HG03039 (cell line): ENCODE results near the gene PPARA.
A peak's percentile ranks its signal among the peaks of the same experiment; 100 is the strongest.
"Not testable (repeated sequence)": the region's sequence is repeated elsewhere in the genome, so short reads cannot be mapped to it uniquely, and the experiment has no call there.

Experiments used
- ATAC-seq: cut with Tn5 transposase; IDR thresholded peaks from one replicate; pipeline ENCODE4 v1.9.1; 2021; ENCODE audit warnings: mild to moderate bottlenecking, moderate library complexity; ENCODE audit not compliant: unreplicated experiment

The PPARA gene

DNA sequence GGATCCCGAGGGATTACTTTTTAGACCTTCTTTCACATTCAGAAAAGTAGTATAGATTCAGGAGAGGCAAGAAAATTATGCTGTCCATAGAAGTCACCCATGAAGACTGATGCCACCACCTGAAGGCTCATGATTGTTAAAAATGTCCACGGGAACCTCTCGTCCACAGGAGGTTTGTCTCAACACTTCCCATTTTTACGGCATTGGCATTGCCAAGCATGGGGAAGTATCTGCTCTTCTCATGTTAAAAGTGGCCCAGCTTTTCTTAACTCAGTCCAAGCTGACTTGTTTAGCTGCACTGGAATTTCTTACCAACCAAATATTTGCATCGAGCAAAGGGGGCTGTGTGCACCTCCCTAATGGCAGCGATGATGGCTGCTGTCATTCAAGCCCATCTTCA, 90.2 kb downstream of the PPARA start:
- ATAC-seq = no peak

GRCh38 chr22:46240907-46241306, 90.6 kb downstream of the PPARA start:
- no peak for ATAC-seq

DNA sequence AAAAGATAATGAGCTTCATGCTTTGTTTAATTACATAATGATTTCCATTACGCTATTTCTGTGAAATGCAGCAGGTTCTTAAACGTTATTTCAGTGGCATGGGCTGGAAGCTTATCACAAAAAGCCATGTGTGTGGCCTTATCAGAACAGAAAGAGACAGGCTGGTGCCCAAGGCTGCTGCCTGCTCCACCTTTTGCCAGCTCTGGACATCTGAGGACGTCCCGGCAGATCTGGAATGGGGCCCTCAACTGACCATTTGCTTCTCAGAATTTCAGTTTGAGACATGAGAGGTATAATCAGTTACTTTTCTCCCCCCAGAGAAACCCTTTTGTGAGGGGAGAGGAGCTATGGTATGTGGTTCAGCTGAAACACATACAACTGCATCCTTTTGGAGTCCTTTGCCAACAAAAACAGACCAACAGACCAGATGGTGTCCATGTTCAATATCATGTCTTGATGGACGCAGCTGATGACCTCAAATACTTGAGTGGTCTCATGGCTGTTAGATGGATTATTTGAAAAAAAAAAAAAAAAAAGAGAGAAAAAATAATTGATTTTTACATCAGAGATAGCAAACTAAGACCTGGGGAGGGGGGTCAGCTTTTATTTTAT, 91.2 kb downstream of the PPARA start:
- no peak for ATAC-seq

- no peak for ATAC-seq
Measured at GRCh38 chr22:46242076-46242475, 91.8 kb downstream of the PPARA start.

DNA sequence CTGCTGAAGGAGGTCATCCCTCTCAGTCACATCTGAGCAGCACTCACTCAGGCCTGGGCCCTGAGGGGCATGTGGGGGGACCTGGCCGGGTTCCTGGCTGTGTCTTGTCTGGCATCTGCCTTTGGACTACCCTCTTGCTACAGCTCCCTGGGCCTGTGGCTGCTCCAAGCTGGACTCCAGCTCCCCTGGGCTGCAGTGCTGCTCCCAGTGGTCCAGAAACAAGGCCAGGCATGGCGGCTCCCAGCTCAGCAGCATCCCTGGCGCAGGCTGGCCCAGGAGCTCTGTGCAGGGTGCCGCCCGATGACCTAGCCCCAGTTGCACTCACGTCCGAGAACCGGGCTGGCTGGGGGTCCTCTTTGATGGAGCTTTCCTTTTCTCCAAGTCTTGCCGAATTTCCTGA, 94.4 kb downstream of the PPARA start:
- no peak for ATAC-seq

- no peak for ATAC-seq
Measured at GRCh38 chr22:46245511-46245910, 95.2 kb downstream of the PPARA start.

DNA sequence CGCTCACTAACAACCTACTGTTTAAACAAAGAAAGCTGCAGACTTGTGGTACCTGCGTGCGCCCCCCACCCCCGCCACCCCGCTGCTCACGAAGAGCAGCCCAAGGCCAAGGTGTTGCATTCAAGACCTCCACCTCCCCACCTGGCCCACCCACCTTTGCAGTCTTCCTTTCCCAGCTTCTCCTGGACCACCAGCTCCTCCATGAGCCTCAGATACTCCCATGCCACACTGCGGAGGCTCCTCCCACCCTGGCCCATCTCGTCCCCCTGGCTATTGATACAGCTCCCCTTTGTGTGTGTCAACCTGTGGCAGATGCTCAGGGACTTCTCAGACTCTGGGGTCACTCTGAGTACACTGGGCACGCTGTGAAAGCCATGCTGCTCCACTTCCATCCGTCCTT, 95.9 kb downstream of the PPARA start:
- no peak for ATAC-seq

- ATAC-seq = no peak
Measured at GRCh38 chr22:46247443-46247975, 97.2 kb downstream of the PPARA start.

DNA sequence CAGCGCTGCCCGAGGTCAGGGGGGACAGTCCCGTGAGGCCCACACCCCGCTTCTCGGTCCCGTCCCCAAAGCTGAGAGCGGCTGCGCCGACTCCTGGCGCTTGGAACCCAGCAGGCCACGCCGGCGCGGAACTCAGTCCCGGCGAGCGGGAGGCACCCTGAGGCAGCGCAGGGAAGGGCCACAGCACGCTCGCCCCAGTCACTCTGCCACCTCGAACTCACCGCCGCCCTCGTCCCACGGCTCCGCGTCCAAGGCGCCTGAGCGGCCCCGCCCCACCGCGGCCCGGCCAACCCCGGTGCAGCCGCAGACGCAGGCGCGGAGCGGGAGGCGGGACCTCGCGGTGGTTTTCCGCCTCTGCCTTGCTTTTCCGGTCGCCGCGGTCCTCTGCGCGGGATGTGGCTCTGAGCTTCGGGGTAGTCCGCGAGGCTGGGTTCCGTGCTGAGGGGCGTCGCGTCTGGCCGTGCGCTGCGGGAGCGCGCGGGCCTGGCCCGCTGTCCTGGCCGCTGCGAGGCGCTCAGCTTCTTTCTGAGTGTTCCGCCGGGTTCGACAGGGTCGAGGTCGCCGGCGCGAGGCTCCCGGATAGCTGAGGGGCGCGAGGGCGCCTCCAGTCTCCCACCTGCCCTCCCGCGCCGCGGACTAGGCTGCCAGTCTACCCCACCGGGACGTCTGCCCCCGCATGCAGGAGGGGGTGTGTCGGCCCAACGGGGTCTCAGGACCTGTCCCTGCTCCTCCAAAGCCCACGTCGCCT, 99.9 kb downstream of the PPARA start, which contains the start of gene CDPF1:
CDPF1 (minus strand) TSS at position 259 of the 748 bp plus-strand sequence. CDS start 2,009 bp downstream, outside the sequence.
- ATAC-seq = peak; percentile 74

- no peak for ATAC-seq
Measured at GRCh38 chr22:46250783-46251125, 100.4 kb downstream of the PPARA start.

- no peak for ATAC-seq
Measured at GRCh38 chr22:46251266-46251665, 100.9 kb downstream of the PPARA start.

DNA sequence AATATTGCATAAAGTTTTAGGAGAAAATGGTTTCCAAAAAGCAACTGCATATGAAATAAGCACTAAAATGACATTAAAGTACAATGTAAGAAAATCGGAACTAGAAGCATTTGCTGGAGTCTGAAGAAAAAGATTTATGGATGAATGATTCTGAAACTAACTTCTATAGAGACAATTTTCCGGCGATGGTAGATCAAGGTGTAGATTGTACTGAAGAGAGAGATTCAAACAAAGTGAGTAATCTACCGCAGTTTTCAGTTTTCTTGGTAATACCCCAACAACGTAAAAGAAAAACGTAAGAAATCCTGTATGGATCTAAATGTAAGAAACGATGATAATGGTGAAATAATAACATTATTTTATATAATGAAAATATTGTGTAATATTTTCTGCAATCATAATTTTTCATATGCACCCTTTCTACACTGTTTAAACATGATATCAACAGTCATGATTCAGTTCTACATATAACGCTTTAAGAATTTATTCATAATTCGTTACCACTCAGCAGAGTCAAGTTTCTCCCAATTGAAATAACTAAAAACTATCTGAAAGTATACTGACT, 101.6 kb downstream of the PPARA start:
- no peak for ATAC-seq

DNA sequence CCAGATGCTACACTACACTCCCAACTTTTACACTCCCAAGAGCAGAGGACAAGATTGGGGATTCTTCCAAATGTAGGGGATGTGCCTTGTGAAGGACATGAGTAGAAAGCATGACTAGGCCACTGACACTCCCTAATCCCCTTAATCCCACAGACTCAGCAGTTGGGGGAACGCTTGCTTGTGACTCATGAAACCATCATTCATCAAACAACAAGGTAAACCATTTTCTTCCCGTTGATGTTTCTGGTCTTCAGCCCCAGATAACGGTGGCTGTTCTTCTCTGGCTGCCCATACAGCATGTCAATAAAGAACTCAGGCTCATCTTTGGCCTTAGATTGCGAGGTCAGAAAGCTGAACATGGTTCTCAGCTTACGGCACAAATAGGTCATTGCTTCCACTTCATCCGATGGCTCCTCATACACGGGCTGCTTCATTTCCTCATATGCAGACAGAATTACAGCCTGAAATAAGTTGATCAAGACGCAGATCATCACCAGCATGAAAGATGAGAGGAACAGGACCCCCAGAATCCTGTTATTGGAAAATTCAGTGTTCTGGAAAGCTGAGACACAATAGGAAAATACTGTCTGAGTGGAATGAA, 106.1 kb downstream of the PPARA start:
- no peak for ATAC-seq

DNA sequence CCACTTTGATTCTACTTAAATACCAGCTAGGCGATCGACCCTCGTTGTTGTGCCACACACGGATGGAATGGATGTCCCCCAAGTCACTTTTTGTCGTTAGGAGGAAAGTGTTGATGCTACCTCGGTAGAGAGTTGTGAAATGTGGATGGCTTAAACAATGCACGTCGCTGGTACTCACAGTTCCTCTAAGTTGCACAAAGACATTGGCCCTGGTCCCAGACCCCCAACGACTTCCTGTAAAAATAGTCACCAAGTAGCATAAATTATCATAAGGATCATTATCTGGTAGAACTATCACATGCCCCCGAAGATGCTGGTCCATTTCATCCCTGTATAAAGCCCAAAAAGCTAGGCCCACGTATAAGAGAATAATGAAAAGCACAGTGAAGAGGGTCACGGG, 109.0 kb downstream of the PPARA start:
- ATAC-seq = no peak

DNA sequence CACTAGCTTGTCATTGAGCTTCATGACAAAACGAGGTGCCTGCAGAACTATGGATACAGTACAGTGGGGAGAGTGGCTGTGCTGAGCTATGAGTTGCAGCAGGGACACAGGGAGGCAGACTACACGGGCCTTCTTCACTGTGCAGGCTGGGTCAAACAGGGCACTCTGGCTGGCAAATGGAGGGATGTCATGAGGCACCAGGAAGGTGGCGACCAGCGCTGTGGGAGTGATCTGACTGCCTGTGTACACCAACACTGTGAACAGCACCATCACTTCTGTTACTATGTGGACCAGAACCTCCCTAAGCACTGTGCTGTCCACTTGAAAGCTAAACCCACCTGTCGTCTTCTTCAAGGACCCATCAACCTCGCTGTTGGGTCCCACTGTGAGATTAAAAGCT, 109.7 kb downstream of the PPARA start:
- ATAC-seq = no peak

DNA sequence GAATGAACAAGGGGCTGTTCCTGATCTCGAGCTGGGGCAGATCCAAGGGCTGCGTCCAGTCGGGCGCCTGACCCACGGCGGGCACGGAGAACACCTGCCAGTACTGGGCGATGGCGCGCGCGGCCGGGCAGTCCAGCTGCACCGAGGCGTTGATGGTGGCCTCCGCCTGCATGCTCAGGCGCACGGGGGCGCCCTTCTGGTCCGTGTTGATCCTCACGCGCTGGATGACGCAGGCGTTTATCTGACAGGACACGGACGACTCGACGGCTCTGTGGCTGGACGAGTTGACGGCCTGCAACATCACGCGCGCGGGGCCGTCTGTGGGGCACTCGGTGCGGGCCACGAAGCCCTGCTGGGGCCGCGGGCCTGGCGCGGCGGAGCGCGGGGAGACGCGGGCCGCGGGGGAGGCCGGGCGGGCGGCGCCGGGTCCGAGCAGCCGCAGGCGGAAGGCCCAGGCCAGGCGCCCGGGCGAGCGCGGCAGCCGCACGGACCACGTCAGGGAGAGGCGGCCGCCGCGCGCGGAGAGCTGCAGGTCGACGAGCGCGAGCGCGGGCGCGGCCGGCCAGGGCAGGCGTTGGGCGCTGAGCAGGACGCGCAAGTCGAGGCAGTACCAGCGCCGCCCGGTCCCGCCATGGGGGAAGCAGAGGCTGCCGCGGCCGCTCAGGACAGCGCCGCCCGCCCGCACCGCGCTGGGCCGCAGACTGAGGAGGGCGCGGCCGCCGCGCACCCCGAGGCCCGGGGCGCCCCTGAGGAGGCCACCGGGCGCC, 112.3 kb downstream of the PPARA start:
- ATAC-seq = no peak

DNA sequence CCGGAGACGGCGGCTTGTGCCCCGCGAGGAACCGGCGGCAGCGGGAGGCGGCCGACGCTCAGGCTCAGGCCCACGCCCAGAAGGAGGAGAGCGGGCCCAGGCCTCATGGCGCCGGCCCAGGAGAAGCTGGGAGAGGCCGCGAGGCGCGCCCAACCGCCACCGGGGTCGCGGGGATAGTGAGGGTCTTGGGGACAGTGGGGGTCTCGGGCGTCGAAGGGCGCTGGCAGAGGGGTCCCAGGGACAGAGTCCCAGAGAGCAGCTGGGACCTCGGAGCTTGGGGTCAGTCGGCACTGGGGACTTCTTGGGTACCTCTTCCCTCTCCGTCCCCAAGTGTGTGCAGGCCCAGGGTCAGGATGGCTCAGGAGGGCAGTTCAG, 112.9 kb downstream of the PPARA start, which contains the start of gene PKDREJ:
PKDREJ (minus strand) TSS at position 128 of the 375 bp plus-strand sequence; CDS start at position 107, 21 bp downstream.
- no peak for ATAC-seq

DNA sequence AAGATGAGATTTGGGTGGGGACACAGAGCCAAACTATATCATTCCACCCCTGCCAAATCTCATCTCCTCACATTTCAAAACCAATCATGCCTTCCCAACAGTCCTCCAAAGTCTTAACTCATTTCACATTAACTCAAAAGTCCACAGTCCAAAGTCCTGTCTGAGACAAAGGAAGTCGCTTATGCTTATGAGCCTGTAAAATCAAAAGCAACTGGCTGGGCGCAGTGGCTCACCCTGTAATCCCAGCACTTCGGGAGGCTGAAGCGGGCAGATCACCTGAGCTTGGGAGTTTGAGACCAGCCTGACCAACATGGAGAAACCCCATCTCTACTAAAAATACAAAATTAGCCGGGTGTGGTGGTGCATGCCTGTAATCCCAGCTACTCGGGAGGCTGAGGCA, 114.2 kb downstream of the PPARA start:
- not testable (repeated sequence) for ATAC-seq

- ATAC-seq = not testable (repeated sequence)
Measured at GRCh38 chr22:46265627-46266026, 115.3 kb downstream of the PPARA start.

DNA sequence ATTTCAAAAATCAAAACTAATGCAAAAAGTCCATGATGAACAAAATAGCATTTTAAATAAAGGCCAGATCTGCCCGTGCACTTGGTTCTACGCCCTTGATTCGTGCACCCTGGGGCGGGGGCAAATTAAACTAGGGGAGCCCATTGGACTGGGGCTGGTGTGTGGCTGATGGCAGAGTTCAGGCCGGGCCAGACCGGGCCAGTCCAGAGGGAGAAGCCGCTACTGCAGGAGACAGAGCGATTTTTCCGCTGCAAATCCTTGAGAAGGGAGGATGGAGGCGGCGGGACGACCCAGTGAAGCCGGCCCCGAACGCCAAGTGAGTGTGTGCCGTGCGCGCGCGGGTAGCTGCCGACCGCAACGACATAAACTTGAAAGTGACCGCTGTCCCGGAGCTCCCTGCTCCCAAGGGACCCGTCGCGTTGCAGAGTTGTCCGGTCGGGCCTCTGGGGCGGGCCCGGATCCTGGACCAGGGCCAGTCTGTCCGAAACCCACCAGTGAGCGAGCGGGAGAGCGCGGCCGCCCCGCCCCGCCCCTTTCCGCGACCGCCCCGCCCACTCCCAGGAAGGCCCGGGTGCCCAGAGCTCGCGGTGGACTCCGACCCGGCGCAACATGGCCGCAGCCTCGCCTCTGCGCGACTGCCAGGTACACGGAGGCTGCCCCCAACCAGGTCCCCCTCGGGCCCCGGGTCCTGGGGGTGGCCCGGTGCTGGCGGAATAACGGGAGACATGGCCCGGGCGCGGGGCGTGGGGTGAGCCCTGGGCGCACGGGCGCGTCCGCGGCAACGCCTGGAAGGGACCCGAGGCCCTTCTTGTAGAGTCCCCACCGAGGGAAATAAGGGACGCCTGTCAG, 117.3 kb downstream of the PPARA start, which contains the start of gene TTC38:
TTC38 (plus strand) TSS at position 578 of the 849 bp plus-strand sequence; CDS start at position 610, 32 bp downstream.
- ATAC-seq = peak; percentile 51
